GM21528 (cell line): ENCODE data around the gene ZC3H8.

ENCODE experiments used
- ATAC-seq: cut with Tn5 transposase; IDR thresholded peaks from one replicate; pipeline ENCODE4 v1.9.1; 2021; ENCODE audit warnings: mild to moderate bottlenecking, moderate library complexity; ENCODE audit not compliant: unreplicated experiment, low FRiP score

ZC3H8 gene

GRCh38 chr2:112166806-112167499 lies 87.9 kb downstream of the ZC3H8 start:
- no peak for ATAC-seq

DNA sequence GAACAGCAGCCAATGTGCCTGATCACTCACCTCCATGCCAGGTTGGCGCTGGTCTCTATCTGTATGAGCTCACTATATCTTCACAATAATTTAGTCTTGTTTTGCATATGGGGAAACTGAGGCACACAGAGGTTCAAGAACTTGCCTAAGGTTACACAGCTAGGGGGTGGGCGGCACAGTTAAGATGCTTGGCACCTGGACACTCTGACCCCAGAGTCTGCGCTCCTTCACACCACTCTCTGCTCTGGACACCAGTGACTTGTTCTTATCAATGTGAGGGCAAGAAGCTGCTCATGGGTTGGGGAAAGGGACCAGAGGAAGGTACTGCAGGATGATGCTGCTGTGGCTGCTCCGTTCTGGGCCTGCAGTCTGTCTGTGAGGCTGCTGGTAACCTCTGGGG lies 89.5 kb downstream of the ZC3H8 start:
- ATAC-seq = no peak

GRCh38 chr2:112164876-112165275 lies 90.0 kb downstream of the ZC3H8 start:
- ATAC-seq = no peak

DNA sequence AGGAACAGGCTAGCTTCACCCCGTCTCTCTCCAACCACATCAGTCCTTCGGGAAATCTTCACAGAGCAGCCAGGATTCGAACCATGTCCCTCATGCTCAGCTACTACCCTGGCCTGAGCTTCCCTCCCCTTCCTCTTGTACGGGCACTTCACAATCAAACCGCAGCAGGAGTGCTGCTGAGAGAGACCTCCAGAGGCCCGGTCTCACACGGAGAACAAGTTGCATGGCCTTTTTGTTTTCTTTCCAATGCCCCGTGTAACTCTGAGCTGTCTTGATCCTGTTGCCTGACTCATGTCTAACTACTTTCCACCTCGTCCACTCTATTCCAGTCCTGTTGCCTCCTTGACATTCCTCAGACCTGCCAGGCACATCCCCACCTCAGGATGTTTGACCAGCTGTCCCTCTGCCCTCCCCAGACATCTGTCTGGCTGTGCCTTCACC lies 91.3 kb downstream of the ZC3H8 start:
- ATAC-seq = no peak

DNA sequence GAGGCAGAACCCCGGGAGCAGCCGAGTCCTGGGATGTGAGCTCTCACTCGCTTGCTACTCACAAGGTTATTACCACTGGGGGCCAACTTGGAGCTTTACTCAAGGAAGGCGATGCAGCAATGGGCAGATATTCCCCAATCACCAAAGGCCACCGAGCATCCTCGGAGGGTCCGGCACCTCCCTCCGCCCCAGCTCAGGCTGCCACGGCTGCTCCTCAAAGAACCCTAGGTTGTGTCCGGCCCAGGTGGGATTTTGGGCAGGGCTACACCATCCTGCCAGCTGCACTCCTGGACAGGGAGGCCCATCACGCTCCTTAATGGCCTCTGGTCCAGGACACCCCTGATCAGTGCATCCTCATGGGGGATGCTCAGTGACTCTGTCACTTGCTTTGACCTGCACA lies 91.9 kb downstream of the ZC3H8 start:
- no peak for ATAC-seq

GRCh38 chr2:112162341-112162740 lies 92.5 kb downstream of the ZC3H8 start:
- ATAC-seq = no peak
